H1 (cell line): ENCODE data around the gene ALOX5AP. TPM values are rescaled to one million over a fixed set of nuclear protein-coding genes. Genes with fewer than 3 reads are reported as not detected.

Experiments
- CREB1 ChIP-seq: IDR thresholded peaks from 2 replicates; pipeline ENCODE4 v1.6.1; 2012; ENCODE audit warnings: inconsistent platforms
- CTCF ChIP-seq, 3 experiments: IDR thresholded peaks; 1 replicate in 2 of 3; 2 replicates in 1 of 3; pipeline versions ENCODE4 v1.5.1 to v1.6.1; 2011; ENCODE audit warnings: low read length in 3 of 3, mild to moderate bottlenecking in 3 of 3, inconsistent platforms in 2 of 3, low read depth in 1 of 3, moderate library complexity in 1 of 3; ENCODE audit not compliant: insufficient read depth in 1 of 3; ENCODE audit errors: control extremely low read depth in 1 of 3
- E2F6 ChIP-seq: IDR thresholded peaks from 2 replicates; pipeline ENCODE4 v1.6.1; 2012; ENCODE audit warnings: inconsistent platforms
- FOSL1 ChIP-seq: IDR thresholded peaks from 2 replicates; pipeline ENCODE4 v1.6.1; 2011; ENCODE audit warnings: mild to moderate bottlenecking, low read depth, low read length, moderate library complexity; ENCODE audit not compliant: insufficient read depth
- JUN ChIP-seq: IDR thresholded peaks from 2 replicates; pipeline ENCODE4 v1.6.1; 2011; ENCODE audit warnings: low read depth, mild to moderate bottlenecking, improper control_type of control experiment, low read length
- RAD21 ChIP-seq, 2 experiments: IDR thresholded peaks in 1 of 2; conservative IDR thresholded peaks in 1 of 2; 2 replicates each; pipeline ENCODE4 v1.6.1; 2011; ENCODE audit warnings: low read depth in 2 of 2, low read length in 2 of 2, improper control_type of control experiment in 1 of 2, inconsistent platforms in 1 of 2, mild to moderate bottlenecking in 1 of 2, moderate library complexity in 1 of 2
- RFX5 ChIP-seq: IDR thresholded peaks from 2 replicates; pipeline ENCODE4 v1.6.1; 2011; ENCODE audit warnings: low read depth, low read length, improper control_type of control experiment, borderline replicate concordance
- RNF2 ChIP-seq: fragments of 200-900, 300-1000 bp; sonication (generic); IDR thresholded peaks from 2 replicates; pipeline ENCODE4 v1.7.1; 2016; ENCODE audit warnings: borderline replicate concordance, low read depth, mild to moderate bottlenecking, antibody characterized with exemption, low read length; ENCODE audit not compliant: poor library complexity, severe bottlenecking; ENCODE audit errors: missing control alignments
- SIRT6 ChIP-seq: IDR thresholded peaks from one replicate; pipeline ENCODE4 v1.7.1; 2012; ENCODE audit warnings: low read length, inconsistent platforms
- SUZ12 ChIP-seq: fragments of 200-600 bp; sonication (generic); IDR thresholded peaks from 2 replicates; pipeline ENCODE4 v1.6.1; 2012; ENCODE audit warnings: mild to moderate bottlenecking, inconsistent platforms, low read length, moderate library complexity, mixed read lengths
- TAF7 ChIP-seq: optimal IDR thresholded peaks from 2 replicates; pipeline ENCODE3; 2011; ENCODE audit warnings: low read depth, mild to moderate bottlenecking, inconsistent platforms, low read length, moderate library complexity, borderline replicate concordance
- polyA plus RNA-seq, 7 experiments: library from polyadenylated mRNA; depleted of rRNA in 3 of 7; stranded (reverse) in 5 of 7; unstranded in 2 of 7; fragments of >200 nt in 5 of 7; fragments of 200-250 nt in 2 of 7; gene quantifications; 1 replicate in 5 of 7; 2 replicates in 1 of 7; 4 replicates in 1 of 7; pipeline versions ENCODE4 v1.2.1 to v1.2.3, GENCODE V29; 2011 to 2013; ENCODE audit warnings: missing spikeins in 2 of 7, mixed read lengths in 2 of 7
- total RNA-seq: library from RNA; stranded (reverse); fragmentation: NEBNext Ultra II Directional; extraction: Animal tissue kit (Norgen Biotek cat#: 25700); gene quantifications from 2 replicates; pipeline ENCODE4 v1.2.1, GENCODE V29; 2021

ALOX5AP gene
- total and polyA plus RNA-seq, 2 of the 8 experiments (the other 6 are each of a cell fraction or from before 2014, with no cell fraction given), result not detected

- TF ChIP-seq CTCF (IDR thresholded peaks at IDR 0.05; ENCODE audit: control extremely low read depth in 1 of 3, insufficient read depth in 1 of 3, low read depth in 1 of 3, low read length in 3 of 3), result peak; percentile 83 to 94 (median 91)
- peak; percentile 42; the same call in 1 of the 2 replicates for TF ChIP-seq CREB1
- peak; percentile 95 to 98 for TF ChIP-seq RAD21 (IDR thresholded peaks at IDR 0.05 in 1 of 2, conservative IDR thresholded peaks at IDR 0.05 in 1 of 2; ENCODE audit: low read depth in 2 of 2, low read length in 2 of 2)
- TF ChIP-seq SUZ12, result no peak
- peak; percentile 73 for TF ChIP-seq E2F6
- TF ChIP-seq JUN, result no peak
- TF ChIP-seq FOSL1, result no peak
- no peak for TF ChIP-seq RNF2
- TF ChIP-seq SIRT6, result no peak
- TF ChIP-seq RFX5, result no peak
- TF ChIP-seq TAF7, result no peak
- TF ChIP-seq, all 59 proteins: peak for 9
Observed at GRCh38 chr13:30802953-30803478, 67.7 kb downstream of the ALOX5AP start (continued).
